NCI-H510A (cell line): ENCODE measurements around the gene WNT9B.
A peak's percentile ranks its signal among the peaks of the same experiment; 100 is the strongest.
"Not testable (repeated sequence)": the region's sequence is repeated elsewhere in the genome, so short reads cannot be mapped to it uniquely, and the experiment has no call there.

Experiments used
- DNase-seq: peaks from one replicate; lab custom pipeline; 2025; lab: John Stamatoyannopoulos, UW

Gene WNT9B

GRCh38 chr17:46821482-46822387 lies 29.6 kb upstream of the WNT9B start:
- no peak for DNase-seq

GRCh38 chr17:46822388-46822921 lies 28.9 kb upstream of the WNT9B start:
- DNase-seq = no peak

GRCh38 chr17:46823657-46824056 lies 27.7 kb upstream of the WNT9B start:
- no peak for DNase-seq

GRCh38 chr17:46826116-46826515 lies 25.3 kb upstream of the WNT9B start:
- no peak for DNase-seq

- no peak for DNase-seq
These were observed 24.1 kb upstream of the WNT9B start for GRCh38 chr17:46827274-46827673.

- no peak for DNase-seq
These were observed 19.6 kb upstream of the WNT9B start for GRCh38 chr17:46831573-46832330.

- no peak for DNase-seq
These were observed 19.0 kb upstream of the WNT9B start for GRCh38 chr17:46832331-46832821.

- DNase-seq = peak; percentile 39
These were observed 18.2 kb upstream of the WNT9B start for GRCh38 chr17:46832945-46833839.

GRCh38 chr17:46833840-46834208 lies 17.6 kb upstream of the WNT9B start:
- DNase-seq = no peak

GRCh38 chr17:46834846-46835245 lies 16.5 kb upstream of the WNT9B start:
- DNase-seq = no peak

- no peak for DNase-seq
These were observed 14.9 kb upstream of the WNT9B start for GRCh38 chr17:46836500-46836899.

GRCh38 chr17:46837521-46837920 lies 13.9 kb upstream of the WNT9B start:
- no peak for DNase-seq

- no peak for DNase-seq
These were observed 12.2 kb upstream of the WNT9B start for GRCh38 chr17:46839211-46839610.

- DNase-seq = not testable (repeated sequence)
These were observed 10.8 kb upstream of the WNT9B start for GRCh38 chr17:46840596-46840995.

- DNase-seq = no peak
These were observed 9.6 kb upstream of the WNT9B start for GRCh38 chr17:46841561-46842379.

GRCh38 chr17:46842835-46843234 lies 8.5 kb upstream of the WNT9B start:
- DNase-seq = no peak

GRCh38 chr17:46847204-46848191 lies 3.9 kb upstream of the WNT9B start:
- DNase-seq = no peak

- DNase-seq = no peak
These were observed 2.8 kb upstream of the WNT9B start for GRCh38 chr17:46848534-46848933.

- no peak for DNase-seq
These were observed 725 bp upstream of the WNT9B start for GRCh38 chr17:46850688-46851028.
